SK-N-MC (cell line): Measurements from ENCODE around the gene DEGS2.

Source experiments
- DNase-seq: peaks from one replicate; pipeline ENCODE4 v3.0.0-alpha.2; 2011; ENCODE audit warnings: low read depth, low spot score
- H3K27ac ChIP-seq: fragments of 200-600 bp; sonication (generic); 2 replicates; pipeline ENCODE4 v1.5.1; 2016; ENCODE audit warnings: mixed run types
- H3K36me3 ChIP-seq: fragments of 200-600 bp; sonication (generic); 2 replicates; pipeline ENCODE4 v1.6.1; 2017; ENCODE audit warnings: antibody characterized with exemption, low read length, mixed read lengths; ENCODE audit not compliant: insufficient read depth
- H3K4me3 ChIP-seq: fragments of 200-600 bp; sonication (generic); 2 replicates; pipeline ENCODE4 v1.5.1; 2016
- H3K9ac ChIP-seq: fragments of 200-600 bp; sonication (generic); 2 replicates; pipeline ENCODE4 v1.8.0; 2017; ENCODE audit warnings: mixed run types, mixed read lengths; ENCODE audit not compliant: insufficient read length
- H3K9me3 ChIP-seq: fragments of 200-600 bp; sonication (generic); 2 replicates; pipeline ENCODE4 v1.6.1; 2017; ENCODE audit warnings: low read depth, mild to moderate bottlenecking, antibody characterized with exemption, low read length, moderate library complexity, mixed read lengths
- EZH2 ChIP-seq: fragments of 200-600 bp; sonication (generic); IDR thresholded peaks from one replicate; pipeline ENCODE4 v1.6.1; 2017; ENCODE audit warnings: antibody characterized with exemption
- FOXP2 ChIP-seq: optimal IDR thresholded peaks from 2 replicates; pipeline ENCODE3; 2011; ENCODE audit warnings: mild to moderate bottlenecking, moderate library complexity; ENCODE audit not compliant: insufficient read depth; ENCODE audit errors: extremely low read length, control extremely low read depth
- POLR2AphosphoS5 ChIP-seq: IDR thresholded peaks from 2 replicates; pipeline ENCODE4 v1.6.1; 2012; ENCODE audit warnings: mild to moderate bottlenecking, low read depth, low read length, borderline replicate concordance

Gene DEGS2

GRCh38 chr14:100199240-100199860 is 39.9 kb upstream of the DEGS2 start:
- no peak overlapping the region for H3K4me3 ChIP-seq
- no peak for TF ChIP-seq FOXP2
- H3K9me3 ChIP-seq: no peaks in the 10 kb centered on the region
- H3K36me3 ChIP-seq: no peaks in the 10 kb centered on the region
- no peak overlapping the region for H3K9ac ChIP-seq
- DNase-seq: no peak
- no peak overlapping the region for H3K27ac ChIP-seq

DNA sequence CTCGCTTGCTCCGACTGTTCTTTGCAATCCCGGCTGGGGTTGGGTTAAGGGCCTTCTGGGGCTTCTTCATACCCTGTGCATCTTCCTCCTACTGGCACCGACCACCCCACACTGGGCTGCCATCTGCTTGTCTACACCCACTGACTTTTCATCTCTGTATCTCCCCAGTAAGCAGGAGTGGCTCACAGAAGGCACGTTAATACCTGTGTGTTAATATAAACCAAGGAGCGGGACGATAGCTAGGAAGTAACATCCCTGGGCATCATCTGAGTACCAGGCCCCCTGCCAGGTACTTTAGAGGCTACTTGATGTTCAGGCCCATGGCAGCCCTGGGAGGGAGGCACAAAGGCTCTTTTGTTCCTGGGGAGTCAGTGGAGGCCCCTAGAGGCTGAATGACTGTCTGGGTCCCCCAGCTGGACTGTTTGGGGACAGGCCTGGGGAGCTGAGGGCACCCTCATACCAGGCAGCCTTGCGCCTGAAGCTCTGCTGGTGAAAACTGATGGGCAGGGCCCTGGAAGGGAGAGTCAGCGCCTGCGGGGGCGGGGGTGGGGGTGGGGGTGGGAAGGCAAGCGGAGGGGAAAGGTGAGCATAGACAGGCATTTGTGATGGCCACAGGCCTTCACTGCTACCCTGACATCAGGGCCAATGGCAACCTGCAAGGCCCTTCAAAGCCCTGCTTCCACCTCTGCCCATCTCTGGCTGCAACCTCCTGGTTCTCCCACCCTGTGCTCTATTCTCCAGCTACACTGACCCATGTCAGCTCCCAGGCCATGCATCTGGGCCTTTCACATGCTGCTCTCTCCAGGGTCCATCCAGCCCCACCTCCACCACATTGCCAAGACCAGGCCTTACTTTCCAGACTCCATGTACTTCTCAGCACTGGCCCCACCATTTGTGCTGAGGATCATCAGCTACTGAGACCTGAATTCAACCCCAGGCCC is 34.2 kb upstream of the DEGS2 start:
- H3K4me3 ChIP-seq: peak overlapping the region; percentile 78
- H3K9me3 ChIP-seq: no peaks in the 10 kb centered on the region
- DNase-seq: no peak
- peak overlapping the region; percentile 21; the same call in 1 of the 2 replicates for H3K27ac ChIP-seq
- H3K36me3 ChIP-seq: no peaks in the 10 kb centered on the region
- no peak for TF ChIP-seq EZH2
- TF ChIP-seq FOXP2: no peak
- no peak for TF ChIP-seq POLR2AphosphoS5
- peak overlapping the region; percentile 68 for H3K9ac ChIP-seq

- TF ChIP-seq POLR2AphosphoS5 (peak; percentile 71; the same call in 1 of the 2 replicates), FOXP2 (peak; percentile 24), EZH2 (no peak)
- H3K27ac ChIP-seq: peak overlapping the region; percentile 21; the same call in 1 of the 2 replicates
- H3K9me3 ChIP-seq: no peaks in the 10 kb centered on the region
- peak overlapping the region; percentile 78 for H3K4me3 ChIP-seq
- peak; percentile 74 for DNase-seq
- H3K9ac ChIP-seq: peak overlapping the region; percentile 68
- no peaks in the 10 kb centered on the region for H3K36me3 ChIP-seq
These were observed 33.4 kb upstream of the DEGS2 start for GRCh38 chr14:100192672-100193416.

GRCh38 chr14:100192250-100192671 is 32.8 kb upstream of the DEGS2 start:
- H3K27ac ChIP-seq: peak overlapping the region; percentile 15; the same call in 1 of the 2 replicates
- no peaks in the 10 kb centered on the region for H3K36me3 ChIP-seq
- TF ChIP-seq POLR2AphosphoS5 (no peak), FOXP2 (no peak), EZH2 (no peak)
- H3K9me3 ChIP-seq: no peaks in the 10 kb centered on the region
- no peak for DNase-seq
- peak overlapping the region; percentile 78 for H3K4me3 ChIP-seq
- H3K9ac ChIP-seq: peak overlapping the region; percentile 66

- no peaks in the 10 kb centered on the region for H3K36me3 ChIP-seq
- H3K9me3 ChIP-seq: no peaks in the 10 kb centered on the region
- no peak overlapping the region for H3K27ac ChIP-seq
- no peak overlapping the region for H3K4me3 ChIP-seq
- H3K9ac ChIP-seq: peak overlapping the region; percentile 66
- DNase-seq: no peak
- TF ChIP-seq EZH2: no peak
- no peak for TF ChIP-seq FOXP2
- no peak for TF ChIP-seq POLR2AphosphoS5
These were observed 32.3 kb upstream of the DEGS2 start for GRCh38 chr14:100191584-100192249.

DNA sequence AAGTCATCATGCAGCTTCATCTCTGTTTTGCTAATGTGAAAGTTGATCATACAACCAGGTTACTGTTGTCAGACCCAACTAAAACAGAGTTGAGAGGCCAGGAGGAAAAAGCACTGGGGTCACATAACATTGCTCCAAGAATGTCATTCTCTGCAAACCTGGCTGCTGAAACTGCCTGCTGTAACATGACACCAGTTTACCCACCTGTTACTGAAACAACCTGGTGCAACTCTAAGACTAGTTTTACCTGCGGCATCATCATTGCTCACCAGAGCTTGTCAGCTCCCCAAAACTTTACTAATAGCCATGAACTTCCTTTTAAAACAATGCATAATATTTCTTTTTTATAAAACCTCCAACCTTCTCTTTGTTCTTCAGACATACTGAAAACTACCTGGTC is 30.7 kb upstream of the DEGS2 start:
- H3K36me3 ChIP-seq: no peaks in the 10 kb centered on the region
- no peak overlapping the region for H3K4me3 ChIP-seq
- DNase-seq: no peak
- no peak for TF ChIP-seq EZH2
- TF ChIP-seq POLR2AphosphoS5: no peak
- TF ChIP-seq FOXP2: no peak
- H3K27ac ChIP-seq: no peak overlapping the region
- no peak overlapping the region for H3K9ac ChIP-seq
- no peaks in the 10 kb centered on the region for H3K9me3 ChIP-seq

DNA sequence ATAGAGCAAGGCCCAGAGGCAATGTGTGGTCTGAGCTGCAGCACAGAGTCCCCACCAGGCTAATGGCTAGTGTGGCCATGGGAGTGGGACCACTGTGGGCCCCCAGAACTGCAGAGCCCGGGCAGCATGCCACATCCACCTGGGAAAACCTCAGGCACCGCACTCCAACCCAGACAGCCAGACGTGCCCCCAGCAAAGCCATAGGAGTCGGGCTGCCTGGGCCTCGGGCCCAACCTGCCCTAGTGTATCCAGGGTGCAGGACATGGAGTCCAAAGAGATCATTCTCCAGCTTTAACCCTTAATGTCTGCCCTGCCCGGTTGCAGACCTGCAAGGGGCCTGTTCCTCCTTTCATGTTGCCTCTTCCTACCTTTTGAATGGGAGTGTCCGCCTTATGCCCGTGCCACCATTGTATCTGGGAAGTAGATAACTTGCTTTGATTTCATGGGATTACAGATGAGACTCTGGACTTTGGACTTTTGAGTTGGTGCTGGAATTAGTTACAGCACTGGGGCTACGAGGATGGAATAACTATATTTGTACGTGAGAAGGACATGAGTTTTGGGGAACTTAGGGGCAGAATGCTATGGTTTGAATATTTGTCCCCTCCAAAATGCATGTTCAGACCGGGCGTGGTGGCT is 29.1 kb upstream of the DEGS2 start:
- H3K9ac ChIP-seq: no peak overlapping the region
- H3K36me3 ChIP-seq: no peaks in the 10 kb centered on the region
- H3K4me3 ChIP-seq: no peak overlapping the region
- DNase-seq: no peak
- no peak for TF ChIP-seq POLR2AphosphoS5
- TF ChIP-seq FOXP2: no peak
- TF ChIP-seq EZH2: no peak
- H3K9me3 ChIP-seq: no peaks in the 10 kb centered on the region
- H3K27ac ChIP-seq: no peak overlapping the region
